GM12801 (cell line): ENCODE measurements around the gene EVPL.

ENCODE experiments used
- CTCF ChIP-seq: IDR thresholded peaks from one replicate; pipeline ENCODE4 v1.5.1; 2011; ENCODE audit warnings: control low read depth; ENCODE audit not compliant: insufficient read length; ENCODE audit errors: extremely low read depth

EVPL gene

GRCh38 chr17:76017481-76018339 is 9.4 kb downstream of the EVPL start:
- TF ChIP-seq CTCF, result no peak

GRCh38 chr17:76014925-76015261 is 12.2 kb downstream of the EVPL start:
- no peak for TF ChIP-seq CTCF

- no peak for TF ChIP-seq CTCF
Measured at GRCh38 chr17:76014100-76014924, 12.8 kb downstream of the EVPL start.

GRCh38 chr17:76013377-76013932 is 13.7 kb downstream of the EVPL start:
- no peak for TF ChIP-seq CTCF

- no peak for TF ChIP-seq CTCF
Measured at GRCh38 chr17:76011951-76012350, 15.2 kb downstream of the EVPL start.

- no peak for TF ChIP-seq CTCF
Measured at GRCh38 chr17:76009969-76010661, 17.0 kb downstream of the EVPL start.

GRCh38 chr17:76009447-76009846 is 17.7 kb downstream of the EVPL start:
- TF ChIP-seq CTCF, result no peak
